K562 (cell line): ENCODE data around the gene DYTN. TPM values are rescaled to one million over a fixed set of nuclear protein-coding genes. Genes with fewer than 3 reads are reported as not detected.
A peak's percentile ranks its signal among the peaks of the same experiment; 100 is the strongest.

ENCODE experiments used
- ATAC-seq: fragments of 200-7000 bp; cut with Tn5 transposase; 3 replicates; pipeline ENCODE4 v1.9.1; 2020; ENCODE audit warnings: moderate library complexity
- BruUV-seq: library from RNA; stranded (reverse); fragments of 400-500 nt; replicated peaks from 2 replicates; lab custom pipeline; 2021; lab: Mats Ljungman, UMichigan
- CTCF ChIA-PET: fragments of 300-600 bp; formaldehyde crosslinking; extraction: SDS; loops from one replicate; lab custom pipeline; 2021; ENCODE audit warnings: low intra/inter-chr PET ratio; lab: Yijun Ruan, JAX
- POLR2A ChIA-PET: fragments of 300-600, 350-650 bp; sonication (Branson Sonifier 250); formaldehyde crosslinking; extraction: SDS; loops from one replicate; lab custom pipeline; 2021; ENCODE audit warnings: antibody characterized with exemption, inconsistent platforms; lab: Yijun Ruan, JAX
- DNase-seq, 4 experiments: peaks; one replicate each; pipeline versions ENCODE4 v3.0.0 to v3.0.0-alpha.2; 2011 to 2018; ENCODE audit warnings: low spot score in 3 of 4, mixed read lengths in 3 of 4; ENCODE audit errors: extremely low read depth in 1 of 4
- FAIRE-seq: peaks from 2 replicates; lab custom pipeline; 2011; peaks lifted over from hg19 to GRCh38; lab: Jason Lieb, UNC
- H2AFZ ChIP-seq: 2 replicates; pipeline ENCODE4 v1.6.0; 2011; ENCODE audit warnings: low read depth, low read length, control low read depth, inconsistent platforms
- H3K27ac ChIP-seq: fragments of 200-600 bp; 3 replicates; pipeline ENCODE4 v1.8.0; 2011; ENCODE audit warnings: low read depth, mild to moderate bottlenecking, control low read depth, inconsistent platforms, low read length, moderate library complexity, mixed read lengths; ENCODE audit errors: extremely low read depth
- H3K27me3 ChIP-seq, 2 experiments: fragments of 300-600 bp in 1 of 2; 2 replicates in 1 of 2; 3 replicates in 1 of 2; pipeline versions ENCODE4 v1.6.0 to v1.8.0; 2011; ENCODE audit warnings: inconsistent platforms in 2 of 2, low read length in 2 of 2, mild to moderate bottlenecking in 1 of 2, mixed read lengths in 1 of 2, moderate library complexity in 1 of 2; ENCODE audit not compliant: control insufficient read depth in 2 of 2, insufficient read depth in 2 of 2
- H3K36me3 ChIP-seq: fragments of 300-600 bp; 3 replicates; pipeline ENCODE4 v1.8.0; 2011; ENCODE audit warnings: mild to moderate bottlenecking, low read length, inconsistent platforms; ENCODE audit not compliant: control insufficient read depth, insufficient read depth
- H3K4me1 ChIP-seq, 2 experiments: fragments of 200-600 bp in 1 of 2; replicated peaks in 1 of 2; 2 replicates in 1 of 2; 3 replicates in 1 of 2; pipeline versions ENCODE4 v1.5.1 to v1.8.0; 2011; ENCODE audit warnings: inconsistent platforms in 2 of 2, low read length in 2 of 2, mild to moderate bottlenecking in 1 of 2, mixed read lengths in 1 of 2, moderate library complexity in 1 of 2; ENCODE audit not compliant: control insufficient read depth in 2 of 2, insufficient read depth in 2 of 2
- H3K4me2 ChIP-seq: 2 replicates; pipeline ENCODE4 v1.6.1; 2011; ENCODE audit warnings: low read length, control low read depth, inconsistent platforms, mixed read lengths; ENCODE audit not compliant: insufficient read depth
- H3K4me3 ChIP-seq: fragments of 200-600 bp; sonication (generic), shearing (Covaris generic); 2 replicates; pipeline ENCODE4 v1.5.1; 2016; ENCODE audit warnings: control low read depth, inconsistent platforms
- H3K79me2 ChIP-seq: fragments of 200-600 bp; 3 replicates; pipeline ENCODE4 v1.8.0; 2011; ENCODE audit warnings: low read length, inconsistent platforms; ENCODE audit not compliant: control insufficient read depth, insufficient read depth
- H3K9ac ChIP-seq, 2 experiments: 2 replicates each; pipeline versions ENCODE4 v1.6.0 to v1.6.1; 2011; ENCODE audit warnings: low read depth in 2 of 2, low read length in 2 of 2, control low read depth in 1 of 2, inconsistent platforms in 1 of 2, mild to moderate bottlenecking in 1 of 2, mixed read lengths in 1 of 2; ENCODE audit not compliant: insufficient read depth in 1 of 2
- H3K9me1 ChIP-seq: one replicate; pipeline ENCODE4 v1.6.0; 2011; ENCODE audit warnings: inconsistent platforms, mild to moderate bottlenecking, low read length, moderate library complexity; ENCODE audit not compliant: control insufficient read depth, insufficient read depth
- H3K9me3 ChIP-seq: replicated peaks from 2 replicates; pipeline ENCODE4 v1.5.1; 2011; ENCODE audit warnings: low read depth, low read length, inconsistent platforms; ENCODE audit not compliant: control insufficient read depth, insufficient read depth
- H4K20me1 ChIP-seq: replicated peaks from 2 replicates; pipeline ENCODE4 v1.6.1; 2011; ENCODE audit warnings: low read length, inconsistent platforms, mixed read lengths; ENCODE audit not compliant: control insufficient read depth, insufficient read depth
- WGBS: fragments of 100-300 bp; shearing (Covaris generic); methylation state at CpG from one replicate; pipeline ENCODE4 v1.1.6; 2016; ENCODE audit warnings: low coverage, mixed read lengths; ENCODE audit not compliant: insufficient coverage; ENCODE audit errors: missing lambda C conversion rate; 5-methylcytosine and 5-hydroxymethylcytosine counted together
- in situ Hi-C: fragments of 300-500 bp; cut with MboI; formaldehyde crosslinking; loops from 4 replicates; pipeline ENCODE4 v1.15.0; 2018; ENCODE audit warnings: inconsistent platforms, mixed read lengths
- intact Hi-C: fragments of 100-400 bp; cut with micrococcal nuclease; formaldehyde crosslinking; loops from 2 replicates; pipeline ENCODE4 v1.14.2; 2022
- polyA plus RNA-seq, 8 experiments: library from polyadenylated mRNA; depleted of rRNA in 4 of 8; stranded (reverse) in 5 of 8; unstranded in 3 of 8; fragments of >200 nt; fragmentation: Nextera tagmentation in 2 of 8; fragmentation: Illumina TruSeq in 1 of 8; extraction: Ambion mirVana in 2 of 8; extraction: Trizol in 1 of 8; gene quantifications; 2 replicates each; pipeline versions ENCODE4 v1.2.1 to v1.2.3, GENCODE V29; 2011 to 2014; ENCODE audit warnings: inconsistent platforms in 1 of 8, missing spikeins in 1 of 8
- total RNA-seq, 7 experiments: library from RNA; depleted of rRNA in 6 of 7; stranded (reverse); fragments of >200 nt in 6 of 7; fragmentation: Illumina TruSeq in 2 of 7; extraction: Trizol in 2 of 7; gene quantifications; 2 replicates each; pipeline versions ENCODE4 v1.2.1 to v1.2.3, GENCODE V29; 2011 to 2021; ENCODE audit warnings: low replicate concordance in 1 of 7
- TF ChIP-seq, protein P1 (sequence below), 2 experiments: fragments of 450-650 bp in 1 of 2; sonication (generic) in 1 of 2; formaldehyde crosslinking in 1 of 2; IDR thresholded peaks in 1 of 2; conservative IDR thresholded peaks in 1 of 2; 2 replicates each; pipeline versions ENCODE4 v1.6.1 to v1.8.1; 2016 to 2023; ENCODE audit warnings: mild to moderate bottlenecking in 2 of 2, moderate library complexity in 2 of 2, inconsistent platforms in 1 of 2, missing genetic modification reagents in 1 of 2
- TF ChIP-seq, protein P2 (sequence below), 2 experiments: fragments of 250-450 bp in 1 of 2; fragments of 450-650 bp in 1 of 2; sonication (Bioruptor Pico) in 1 of 2; IDR thresholded peaks; 2 replicates each; pipeline versions ENCODE4 v1.6.1 to v1.8.0; 2016 to 2021; ENCODE audit warnings: mild to moderate bottlenecking in 2 of 2, moderate library complexity in 2 of 2, missing compliant biosample characterization in 1 of 2, missing genetic modification characterization in 1 of 2

DYTN gene
- total and polyA plus RNA-seq, 9 of the 15 experiments (the other 6 are each of a cell fraction or from before 2014, with no cell fraction given): not detected

DNA sequence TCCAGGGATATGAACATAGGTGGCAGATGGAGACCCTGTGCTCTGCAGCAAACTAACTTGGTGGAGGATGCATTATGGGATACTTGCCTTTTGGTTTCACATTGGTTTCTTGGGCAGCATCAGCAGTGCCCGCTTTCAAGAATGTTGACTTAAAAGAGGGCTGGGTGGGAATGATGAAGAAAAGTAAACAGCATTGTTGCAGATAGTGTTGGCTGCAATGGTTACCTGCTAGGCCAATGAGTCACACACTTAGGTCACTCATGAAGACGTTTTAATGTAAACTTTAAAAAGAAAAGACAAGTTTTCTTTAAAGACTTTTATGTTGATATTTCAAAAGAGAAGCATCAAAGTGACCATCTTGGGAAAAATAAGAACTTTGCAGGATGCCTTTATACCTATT, 102.0 kb downstream of the DYTN start:
- Histone ChIP-seq H3K27ac (no peak overlapping the region), H3K9me1 (no peaks in the 10 kb centered on the region), H3K79me2 (no peaks in the 10 kb centered on the region), H2AFZ (no peak overlapping the region), H3K4me3 (no peak overlapping the region), H3K36me3 (no peaks in the 10 kb centered on the region), H3K4me1 (peaks cover 0 to 4% of the 10 kb centered on the region in 2 experiments; a peak in 2 of 5 replicates), H3K4me2 (no peak overlapping the region), H3K27me3 (0 out of 5 replicates have a peak, but pooled peaks cover 0 to 2% of the 10 kb centered on the region in 2 experiments), H4K20me1 (no peaks in the 10 kb centered on the region), H3K9ac (no peak overlapping the region)
- POLR2A ChIA-PET: no interaction called here
- FAIRE-seq: no peak
- BruUV-seq: no TSS peak
- in situ Hi-C loops: no loop called here
- no peak for DNase-seq
- WGBS: 21% methylated on average over 2 of the region's 2 CpGs
- TF ChIP-seq, protein P1, sequence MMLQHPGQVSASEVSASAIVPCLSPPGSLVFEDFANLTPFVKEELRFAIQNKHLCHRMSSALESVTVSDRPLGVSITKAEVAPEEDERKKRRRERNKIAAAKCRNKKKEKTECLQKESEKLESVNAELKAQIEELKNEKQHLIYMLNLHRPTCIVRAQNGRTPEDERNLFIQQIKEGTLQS (IDR thresholded peaks at IDR 0.05): peak; percentile 33; the same call in 1 of the 2 replicates
- TF ChIP-seq, protein P1 (CRISPR knock-in tag; conservative IDR thresholded peaks at IDR 0.05): no peak
- TF ChIP-seq, protein P2, sequence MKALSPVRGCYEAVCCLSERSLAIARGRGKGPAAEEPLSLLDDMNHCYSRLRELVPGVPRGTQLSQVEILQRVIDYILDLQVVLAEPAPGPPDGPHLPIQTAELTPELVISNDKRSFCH (CRISPR knock-in tag; IDR thresholded peaks at IDR 0.05): no peak
- TF ChIP-seq, protein P2 (tag; IDR thresholded peaks at IDR 0.05): no peak
- TF ChIP-seq, all 486 proteins: peak for 1
- CTCF ChIA-PET: no interaction called here
- intact Hi-C loops: no loop called here
- ATAC-seq: no peak
- H3K9me3 ChIP-seq: no peaks in the 10 kb centered on the region
